ENCODE data around the gene SLC19A1. TPM values are rescaled to one million over a fixed set of nuclear protein-coding genes. Genes with fewer than 3 reads are reported as not detected.

Gene SLC19A1
- total RNA-seq, 1 donor from 2014 or later = 25.6 TPM

DNA sequence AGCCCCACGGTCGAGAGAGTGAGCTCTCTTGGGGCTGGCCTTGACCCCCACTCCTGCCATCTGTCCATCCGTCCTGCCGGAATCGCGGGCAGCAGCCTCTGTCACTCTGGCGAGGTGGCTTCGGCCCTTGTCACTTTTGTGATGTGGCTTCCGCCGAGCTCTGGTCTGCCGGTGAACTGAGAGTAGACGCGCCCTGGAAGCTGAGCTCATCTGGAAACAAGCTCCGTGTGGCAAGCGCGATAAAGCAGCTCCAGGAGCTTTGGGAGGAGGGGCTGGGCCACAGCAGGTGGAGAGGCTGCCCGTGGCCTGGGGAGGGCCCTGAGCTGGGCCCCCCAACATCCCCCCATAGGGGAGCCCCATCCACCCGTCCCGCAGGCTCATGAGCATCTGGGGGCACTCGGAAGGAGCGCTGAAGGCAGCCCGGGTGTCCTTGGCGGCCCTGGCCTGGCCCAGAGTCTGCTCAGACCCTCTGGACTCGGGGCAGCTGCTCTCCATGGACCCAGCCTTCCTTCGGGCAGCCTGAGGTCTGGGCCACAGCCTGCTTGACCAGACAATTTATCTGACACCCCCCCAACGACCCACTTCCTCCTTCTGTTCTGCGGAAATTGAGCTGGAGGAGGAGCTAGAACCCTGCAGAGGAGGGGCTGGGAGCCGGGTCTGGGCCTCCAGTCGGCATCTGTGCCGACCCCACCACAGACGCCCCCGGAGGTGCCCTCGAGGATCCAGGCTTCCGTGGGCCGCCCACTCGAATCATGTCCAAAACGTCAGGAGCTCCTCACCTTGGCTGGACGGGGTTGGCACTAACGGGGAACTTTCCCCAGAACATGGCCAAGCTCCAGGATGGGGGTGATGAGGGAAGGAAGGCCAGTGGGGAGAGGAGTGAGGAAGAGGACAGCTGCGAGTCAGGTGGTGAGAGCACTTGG lies 59.1 kb downstream of the SLC19A1 start:
- no peak overlapping the region for H3K4me3 Mint-ChIP-seq (ENCODE audit: low read depth)
- H3K27ac Mint-ChIP-seq = no peak overlapping the region
- DNase-seq (ENCODE audit: low spot score, unreplicated experiment) = no peak
- H3K36me3 Mint-ChIP-seq (ENCODE audit: insufficient read depth) = peaks cover 18% of the 10 kb centered on the region
- peaks cover 3% of the 10 kb centered on the region for H3K4me1 Mint-ChIP-seq (ENCODE audit: low read depth)
- TF ChIP-seq, protein P1, sequence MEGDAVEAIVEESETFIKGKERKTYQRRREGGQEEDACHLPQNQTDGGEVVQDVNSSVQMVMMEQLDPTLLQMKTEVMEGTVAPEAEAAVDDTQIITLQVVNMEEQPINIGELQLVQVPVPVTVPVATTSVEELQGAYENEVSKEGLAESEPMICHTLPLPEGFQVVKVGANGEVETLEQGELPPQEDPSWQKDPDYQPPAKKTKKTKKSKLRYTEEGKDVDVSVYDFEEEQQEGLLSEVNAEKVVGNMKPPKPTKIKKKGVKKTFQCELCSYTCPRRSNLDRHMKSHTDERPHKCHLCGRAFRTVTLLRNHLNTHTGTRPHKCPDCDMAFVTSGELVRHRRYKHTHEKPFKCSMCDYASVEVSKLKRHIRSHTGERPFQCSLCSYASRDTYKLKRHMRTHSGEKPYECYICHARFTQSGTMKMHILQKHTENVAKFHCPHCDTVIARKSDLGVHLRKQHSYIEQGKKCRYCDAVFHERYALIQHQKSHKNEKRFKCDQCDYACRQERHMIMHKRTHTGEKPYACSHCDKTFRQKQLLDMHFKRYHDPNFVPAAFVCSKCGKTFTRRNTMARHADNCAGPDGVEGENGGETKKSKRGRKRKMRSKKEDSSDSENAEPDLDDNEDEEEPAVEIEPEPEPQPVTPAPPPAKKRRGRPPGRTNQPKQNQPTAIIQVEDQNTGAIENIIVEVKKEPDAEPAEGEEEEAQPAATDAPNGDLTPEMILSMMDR (IDR thresholded peaks at IDR 0.05; ENCODE audit: unreplicated experiment) = no peak
- no peaks in the 10 kb centered on the region for H3K9me3 Mint-ChIP-seq (ENCODE audit: low read depth)
- no peaks in the 10 kb centered on the region for H3K27me3 Mint-ChIP-seq

DNA sequence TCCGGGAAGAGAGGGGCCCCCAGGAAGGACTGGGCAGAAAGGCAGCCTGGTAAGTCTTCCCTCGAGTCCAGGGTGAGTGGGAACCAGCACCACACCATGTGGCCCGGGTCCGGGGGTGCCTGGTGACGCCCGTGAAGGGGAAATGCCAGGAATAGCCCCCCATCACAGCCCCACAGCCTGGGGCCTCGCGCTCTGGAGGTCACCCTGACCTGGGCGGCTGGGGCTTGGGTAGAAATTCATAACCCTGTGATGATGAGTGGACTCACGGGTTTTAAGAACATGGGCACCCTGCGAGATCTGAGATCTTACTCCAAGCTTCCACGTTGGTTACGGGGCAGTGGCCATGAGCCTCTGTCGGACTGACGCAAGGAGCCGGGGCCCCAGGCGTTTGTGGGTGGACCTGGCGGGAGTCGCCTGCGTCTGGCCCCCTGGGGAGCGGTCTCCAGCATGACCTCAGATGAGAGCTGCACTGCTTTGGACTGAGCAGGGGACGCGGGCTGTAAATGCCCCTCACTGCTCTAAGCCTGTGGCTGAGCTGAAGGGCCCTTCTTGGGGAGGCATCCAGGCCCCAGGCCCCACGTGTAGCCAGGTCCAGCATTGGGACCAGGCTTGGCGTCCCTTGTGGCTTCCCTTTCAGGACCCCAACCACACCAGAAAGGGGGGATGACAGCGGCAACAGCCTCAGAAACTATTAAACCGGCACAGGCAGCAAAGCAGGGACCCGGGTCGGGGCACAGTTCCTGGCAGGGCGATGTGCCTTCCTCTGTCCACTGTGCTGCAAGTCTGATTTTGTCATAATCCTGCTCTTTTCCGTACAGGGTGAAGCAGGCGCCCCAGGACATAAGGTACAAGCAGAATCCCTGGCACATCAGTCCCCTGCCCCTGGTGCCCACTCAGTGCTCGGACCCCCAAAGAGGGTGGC lies 60.0 kb downstream of the SLC19A1 start:
- Mint-ChIP-seq H3K27ac (no peak overlapping the region), H3K4me1 (ENCODE audit: low read depth) (peaks cover 6% of the 10 kb centered on the region), H3K36me3 (ENCODE audit: insufficient read depth) (peaks cover 20% of the 10 kb centered on the region), H3K27me3 (no peaks in the 10 kb centered on the region), H3K9me3 (ENCODE audit: low read depth) (no peaks in the 10 kb centered on the region), H3K4me3 (ENCODE audit: low read depth) (no peak overlapping the region)
- TF ChIP-seq, protein P1 (IDR thresholded peaks at IDR 0.05; ENCODE audit: unreplicated experiment) = no peak
- DNase-seq (ENCODE audit: low spot score, unreplicated experiment) = no peak

DNA sequence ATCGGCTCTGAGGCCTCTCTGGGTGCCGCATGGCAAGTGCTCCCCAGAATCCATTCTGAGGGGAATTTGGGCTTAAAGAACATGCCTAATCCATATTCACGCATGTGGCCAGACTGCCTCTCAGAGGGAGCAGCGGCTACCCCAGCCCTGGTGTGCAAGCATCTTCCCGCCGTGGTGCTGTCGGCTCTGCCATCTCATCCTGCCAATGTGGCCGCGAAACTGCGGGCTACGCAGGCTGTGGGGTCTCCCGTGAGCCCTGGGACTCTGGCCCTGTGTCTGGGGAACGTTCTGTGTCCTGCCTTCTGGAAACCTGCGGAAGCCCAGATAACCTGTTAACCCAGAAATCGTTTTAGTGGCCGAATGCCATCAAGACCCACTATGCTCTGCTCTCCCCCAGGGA lies 60.7 kb downstream of the SLC19A1 start:
- Mint-ChIP-seq H3K27ac (no peak overlapping the region), H3K4me1 (ENCODE audit: low read depth) (peaks cover 6% of the 10 kb centered on the region), H3K4me3 (ENCODE audit: low read depth) (no peak overlapping the region), H3K36me3 (ENCODE audit: insufficient read depth) (peaks cover 22% of the 10 kb centered on the region), H3K9me3 (ENCODE audit: low read depth) (no peaks in the 10 kb centered on the region), H3K27me3 (no peaks in the 10 kb centered on the region)
- no peak for DNase-seq (ENCODE audit: low spot score, unreplicated experiment)
- TF ChIP-seq, protein P1 (IDR thresholded peaks at IDR 0.05; ENCODE audit: unreplicated experiment) = no peak

DNA sequence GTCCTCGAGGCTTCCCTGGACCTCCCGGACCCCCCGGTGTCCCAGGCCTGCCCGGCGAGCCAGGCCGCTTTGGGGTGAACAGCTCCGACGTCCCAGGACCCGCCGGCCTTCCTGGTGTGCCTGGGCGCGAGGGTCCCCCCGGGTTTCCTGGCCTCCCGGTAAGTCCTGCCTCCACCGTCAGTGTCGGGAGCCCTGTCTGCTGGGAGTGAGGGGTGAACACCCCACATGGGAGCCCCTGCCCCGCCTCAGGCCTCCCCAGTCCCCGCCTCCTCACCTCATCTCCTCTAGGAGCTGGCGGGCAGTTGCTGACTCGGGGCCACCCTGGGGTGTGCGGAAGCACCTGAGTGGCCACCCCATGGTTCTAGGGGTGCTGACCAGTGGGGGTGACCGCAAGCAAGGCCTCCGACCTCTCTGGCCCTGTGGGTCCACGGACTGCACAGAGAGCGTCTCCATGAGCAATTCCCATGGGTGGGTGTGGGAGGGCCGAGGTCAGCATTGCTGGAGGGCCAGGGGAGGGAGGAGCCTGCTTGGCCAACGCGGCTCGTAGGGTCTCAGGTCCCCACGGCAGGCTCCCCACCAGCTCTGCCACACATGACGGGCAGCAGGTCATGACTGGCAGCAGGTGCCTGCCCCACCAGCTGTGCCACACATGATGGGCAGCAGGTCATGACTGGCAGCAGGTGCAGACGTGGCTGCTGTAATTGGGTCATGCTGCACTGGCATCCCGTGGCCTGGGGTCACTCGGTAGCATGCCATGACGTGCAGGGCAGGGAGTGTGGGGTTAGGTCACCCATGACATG lies 61.3 kb downstream of the SLC19A1 start:
- Mint-ChIP-seq H3K4me3 (ENCODE audit: low read depth) (no peak overlapping the region), H3K36me3 (ENCODE audit: insufficient read depth) (peaks cover 21% of the 10 kb centered on the region), H3K9me3 (ENCODE audit: low read depth) (no peaks in the 10 kb centered on the region), H3K27me3 (no peaks in the 10 kb centered on the region), H3K27ac (no peak overlapping the region), H3K4me1 (ENCODE audit: low read depth) (peaks cover 6% of the 10 kb centered on the region)
- TF ChIP-seq, protein P1 (IDR thresholded peaks at IDR 0.05; ENCODE audit: unreplicated experiment) = no peak
- DNase-seq (ENCODE audit: low spot score, unreplicated experiment) = no peak

Data from progenitor cell of endocrine pancreas (in vitro differentiated cells).